SU-DHL-6 (cell line): Measurements from ENCODE around the gene PKHD1.

Source experiments
- H2AFZ ChIP-seq: fragments of 200-600 bp; sonication (generic); 2 replicates; pipeline ENCODE4 v1.6.1; 2014; ENCODE audit warnings: low read depth, mild to moderate bottlenecking, moderate library complexity, mixed read lengths, antibody characterized with exemption, low read length; ENCODE audit not compliant: severe bottlenecking
- H3F3A ChIP-seq: fragments of 200-600 bp; shearing (Covaris generic); 2 replicates; pipeline ENCODE4 v1.6.0; 2016; ENCODE audit warnings: antibody characterized with exemption, mild to moderate bottlenecking; ENCODE audit not compliant: insufficient read depth
- H3K27ac ChIP-seq: fragments of 200-600 bp; sonication (generic); 2 replicates; pipeline ENCODE4 v1.5.1; 2016; ENCODE audit warnings: low read depth, mild to moderate bottlenecking, low read length, moderate library complexity, mixed read lengths
- H3K27me3 ChIP-seq: fragments of 200-600 bp; sonication (generic), shearing (Covaris generic); 2 replicates; pipeline ENCODE4 v1.6.0; 2014; ENCODE audit warnings: mild to moderate bottlenecking, low read length
- H3K36me3 ChIP-seq: fragments of 200-600 bp; sonication (generic); 2 replicates; pipeline ENCODE4 v1.6.1; 2014; ENCODE audit warnings: mild to moderate bottlenecking, low read length, mixed read lengths
- H3K4me2 ChIP-seq: fragments of 300-600, 200-600 bp; shearing (Covaris generic), sonication (generic); 2 replicates; pipeline ENCODE4 v1.6.0; 2014; ENCODE audit warnings: low read length, low read depth, mild to moderate bottlenecking; ENCODE audit not compliant: poor library complexity, severe bottlenecking
- H3K4me3 ChIP-seq: fragments of 200-600 bp; sonication (generic); 2 replicates; pipeline ENCODE4 v1.5.1; 2014; ENCODE audit warnings: antibody characterized with exemption, low read length, mild to moderate bottlenecking, mixed read lengths; ENCODE audit not compliant: insufficient read depth, poor library complexity, severe bottlenecking
- H3K79me2 ChIP-seq: fragments of 200-600 bp; sonication (generic); 2 replicates; pipeline ENCODE4 v1.6.1; 2014; ENCODE audit warnings: mild to moderate bottlenecking, low read length, moderate library complexity; ENCODE audit not compliant: insufficient read depth
- H3K9ac ChIP-seq: fragments of 200-600 bp; sonication (generic); 2 replicates; pipeline ENCODE4 v1.7.0; 2014; ENCODE audit warnings: mild to moderate bottlenecking, low read length
- H3K9me2 ChIP-seq: fragments of 200-600 bp; sonication (generic); replicated peaks from 2 replicates; pipeline ENCODE4 v1.6.1; 2014; ENCODE audit warnings: low read length; ENCODE audit not compliant: insufficient read depth
- H3K9me3 ChIP-seq: fragments of 200-600 bp; sonication (generic); 2 replicates; pipeline ENCODE4 v1.6.1; 2014; ENCODE audit warnings: low read length, mixed read lengths; ENCODE audit not compliant: insufficient read depth
- H4K20me1 ChIP-seq: fragments of 200-600 bp; sonication (generic); 2 replicates; pipeline ENCODE4 v1.6.1; 2014; ENCODE audit warnings: low read depth, mild to moderate bottlenecking, antibody characterized with exemption, low read length, moderate library complexity, mixed read lengths
- CTCF ChIP-seq: fragments of 200-600 bp; sonication (generic); IDR thresholded peaks from one replicate; pipeline ENCODE4 v1.5.1; 2017; ENCODE audit warnings: antibody characterized with exemption, mild to moderate bottlenecking, low read length, moderate library complexity; ENCODE audit not compliant: insufficient read depth, poor library complexity, severe bottlenecking
- EZH2phosphoT487 ChIP-seq: fragments of 200-600 bp; sonication (generic), shearing (Covaris generic); conservative IDR thresholded peaks from 2 replicates; pipeline ENCODE4 v1.6.1; 2018; ENCODE audit warnings: mild to moderate bottlenecking, antibody characterized with exemption, low read length, moderate library complexity, mixed read lengths

PKHD1 gene

GRCh38 chr6:51962354-51962753 lies 125.1 kb downstream of the PKHD1 start:
- Histone ChIP-seq H3K4me2 (no peak overlapping the region), H3K36me3 (no peaks in the 10 kb centered on the region), H3K79me2 (no peaks in the 10 kb centered on the region), H3K9me2 (no peaks in the 10 kb centered on the region), H3K27me3 (no peaks in the 10 kb centered on the region), H3K9me3 (no peaks in the 10 kb centered on the region), H2AFZ (no peak overlapping the region), H3F3A (no peaks in the 10 kb centered on the region), H4K20me1 (no peaks in the 10 kb centered on the region), H3K9ac (no peak overlapping the region), H3K4me3 (no peak overlapping the region), H3K27ac (no peak overlapping the region)
- no peak for TF ChIP-seq CTCF
- no peak for TF ChIP-seq EZH2phosphoT487

- no peak overlapping the region for H3K4me3 ChIP-seq
- H3K79me2 ChIP-seq: no peaks in the 10 kb centered on the region
- H3K36me3 ChIP-seq: no peaks in the 10 kb centered on the region
- H4K20me1 ChIP-seq: no peaks in the 10 kb centered on the region
- no peaks in the 10 kb centered on the region for H3F3A ChIP-seq
- TF ChIP-seq EZH2phosphoT487 (no peak), CTCF (no peak)
- H2AFZ ChIP-seq: no peak overlapping the region
- H3K9me3 ChIP-seq: no peaks in the 10 kb centered on the region
- H3K27me3 ChIP-seq: no peaks in the 10 kb centered on the region
- H3K27ac ChIP-seq: no peak overlapping the region
- no peaks in the 10 kb centered on the region for H3K9me2 ChIP-seq
- no peak overlapping the region for H3K9ac ChIP-seq
- no peak overlapping the region for H3K4me2 ChIP-seq
Measured at GRCh38 chr6:51960419-51960818, 127.0 kb downstream of the PKHD1 start.

- Histone ChIP-seq H3K9ac (no peak overlapping the region), H3K4me2 (no peak overlapping the region), H3K9me2 (no peaks in the 10 kb centered on the region), H3K27me3 (no peaks in the 10 kb centered on the region), H3K79me2 (no peaks in the 10 kb centered on the region), H4K20me1 (no peaks in the 10 kb centered on the region), H2AFZ (no peak overlapping the region), H3K27ac (no peak overlapping the region), H3F3A (no peaks in the 10 kb centered on the region), H3K36me3 (no peaks in the 10 kb centered on the region), H3K4me3 (no peak overlapping the region), H3K9me3 (no peaks in the 10 kb centered on the region)
- peak; percentile 92 for TF ChIP-seq CTCF
- no peak for TF ChIP-seq EZH2phosphoT487
Measured at GRCh38 chr6:51959744-51960383, 127.5 kb downstream of the PKHD1 start.
